ENCODE results near the gene TCF3.

The TCF3 gene

GRCh38 chr19:1609680-1610474, 42.5 kb downstream of the TCF3 start:
- no peak for DNase-seq (ENCODE audit: low spot score)

GRCh38 chr19:1609103-1609396, 43.4 kb downstream of the TCF3 start:
- no peak for DNase-seq (ENCODE audit: low spot score)

- no peak for DNase-seq (ENCODE audit: low spot score)
Observed at GRCh38 chr19:1608359-1609102, 43.9 kb downstream of the TCF3 start.

GRCh38 chr19:1606138-1606651, 46.2 kb downstream of the TCF3 start:
- no peak for DNase-seq (ENCODE audit: low spot score)

- peak; percentile 92 for DNase-seq (ENCODE audit: low spot score)
Observed at GRCh38 chr19:1605236-1606137, 46.9 kb downstream of the TCF3 start, which contains the start of gene UQCR11. UQCR11 (minus strand) TSS chr19:1605462; CDS start chr19:1605409, 53 bp downstream.

- DNase-seq (ENCODE audit: low spot score): no peak
Observed at GRCh38 chr19:1602091-1602707, 50.2 kb downstream of the TCF3 start.

GRCh38 chr19:1601613-1602064, 50.8 kb downstream of the TCF3 start:
- DNase-seq (ENCODE audit: low spot score): no peak

GRCh38 chr19:1599460-1599846, 53.0 kb downstream of the TCF3 start:
- no peak for DNase-seq (ENCODE audit: low spot score)

GRCh38 chr19:1598777-1599459, 53.5 kb downstream of the TCF3 start:
- no peak for DNase-seq (ENCODE audit: low spot score)

- no peak for DNase-seq (ENCODE audit: low spot score)
Observed at GRCh38 chr19:1593501-1593772, 59.0 kb downstream of the TCF3 start.

GRCh38 chr19:1592755-1593500, 59.5 kb downstream of the TCF3 start, which contains the start of gene MBD3:
MBD3 (minus strand) TSS chr19:1592865; CDS start chr19:1592631, 234 bp downstream.
- DNase-seq (ENCODE audit: low spot score): peak; percentile 83

- peak; percentile 68 for DNase-seq (ENCODE audit: low spot score)
Observed at GRCh38 chr19:1592024-1592754, 60.2 kb downstream of the TCF3 start.

- DNase-seq (ENCODE audit: low spot score): no peak
Observed at GRCh38 chr19:1591421-1592023, 60.9 kb downstream of the TCF3 start.

GRCh38 chr19:1590641-1591397, 61.6 kb downstream of the TCF3 start:
- DNase-seq (ENCODE audit: low spot score): no peak

- no peak for DNase-seq (ENCODE audit: low spot score)
Observed at GRCh38 chr19:1587872-1588271, 64.5 kb downstream of the TCF3 start.

GRCh38 chr19:1585243-1585580, 67.2 kb downstream of the TCF3 start:
- no peak for DNase-seq (ENCODE audit: low spot score)

- DNase-seq (ENCODE audit: low spot score): no peak
Observed at GRCh38 chr19:1584500-1585242, 67.7 kb downstream of the TCF3 start.

- no peak for DNase-seq (ENCODE audit: low spot score)
Observed at GRCh38 chr19:1582201-1582600, 70.2 kb downstream of the TCF3 start.
